22Rv1 (cell line): ENCODE measurements around the gene COQ7.

Experiments
- CTCF ChIP-seq: fragments of 450-650 bp; IDR thresholded peaks from 2 replicates; pipeline ENCODE4 v1.5.1; 2017; ENCODE audit warnings: mild to moderate bottlenecking
- ZFX ChIP-seq: fragments of 450-650 bp; IDR thresholded peaks from 2 replicates; pipeline ENCODE4 v1.6.1; 2017; ENCODE audit warnings: antibody characterized with exemption, borderline replicate concordance

GRCh38 chr16:19105131-19105530, 37.7 kb downstream of the COQ7 start:
- no peak for TF ChIP-seq CTCF
- no peak for TF ChIP-seq ZFX
